NCI-H2227 (cell line): Measurements from ENCODE around the gene PDSS2.

ENCODE experiments used
- DNase-seq: peaks from one replicate; lab custom pipeline; 2025; ENCODE audit not compliant: unreplicated experiment; lab: John Stamatoyannopoulos, UW

PDSS2 gene

DNA sequence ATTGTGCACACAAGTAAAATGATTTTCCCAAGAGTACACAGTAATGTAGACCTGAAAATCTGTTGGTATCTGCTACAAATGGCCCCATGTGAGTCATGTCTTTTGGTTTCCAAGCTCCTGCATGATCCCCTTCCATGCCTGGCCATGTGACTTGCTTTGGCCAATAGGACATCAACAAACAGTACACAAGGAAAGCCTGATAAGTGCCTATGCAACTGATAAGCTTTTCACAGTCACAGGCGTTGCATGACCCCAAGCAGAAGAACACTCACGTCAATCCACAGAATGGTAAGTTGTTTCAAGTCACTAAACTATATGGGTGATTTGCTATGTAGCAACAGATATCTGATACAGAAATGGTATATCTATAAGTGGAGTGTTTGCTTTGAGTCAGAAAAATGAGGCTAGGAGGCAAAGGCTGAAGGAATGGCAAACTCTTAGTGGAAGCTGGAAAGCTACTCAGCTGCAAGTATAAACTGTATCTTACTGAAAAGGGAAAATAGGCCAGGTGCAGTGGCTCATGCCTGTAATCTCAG lies 184.0 kb downstream of the PDSS2 start:
- no peak for DNase-seq

DNA sequence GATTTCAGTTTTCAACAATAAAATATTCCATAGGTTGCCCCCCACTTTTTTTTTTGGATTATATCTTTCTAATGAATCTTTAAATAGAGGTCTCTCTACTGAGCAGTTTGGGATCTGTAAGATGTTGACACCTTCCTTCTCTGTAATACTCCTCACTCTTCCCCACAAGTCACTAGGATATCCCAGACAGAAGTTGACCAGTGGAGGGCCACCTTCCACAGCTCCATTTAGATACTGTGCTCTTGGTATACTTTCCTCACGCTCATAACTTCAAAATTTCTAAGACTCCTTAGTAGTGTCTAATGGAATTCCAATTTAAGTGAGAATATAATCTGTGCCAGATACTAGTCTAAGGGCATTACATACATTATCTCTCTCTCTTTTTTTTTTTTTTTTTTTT lies 185.1 kb downstream of the PDSS2 start:
- no peak for DNase-seq

DNA sequence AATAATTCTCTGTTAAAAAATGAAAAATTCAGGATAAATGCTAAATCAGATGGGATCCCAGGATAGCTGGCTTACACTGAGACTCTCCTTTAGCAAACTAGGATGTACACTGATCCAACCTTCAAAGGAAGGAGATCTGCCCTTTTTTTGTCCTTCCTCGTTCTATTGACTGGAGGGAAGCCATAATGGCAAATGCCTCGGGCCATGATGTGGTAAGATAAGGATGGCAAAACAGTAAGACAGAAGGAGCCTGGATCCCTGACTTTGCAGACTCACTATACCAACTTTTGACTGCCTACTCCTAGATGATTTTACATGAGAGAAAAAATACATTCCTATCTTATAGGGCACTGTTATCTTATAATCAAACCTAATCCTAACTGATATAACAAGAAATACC lies 187.1 kb downstream of the PDSS2 start:
- DNase-seq: no peak

DNA sequence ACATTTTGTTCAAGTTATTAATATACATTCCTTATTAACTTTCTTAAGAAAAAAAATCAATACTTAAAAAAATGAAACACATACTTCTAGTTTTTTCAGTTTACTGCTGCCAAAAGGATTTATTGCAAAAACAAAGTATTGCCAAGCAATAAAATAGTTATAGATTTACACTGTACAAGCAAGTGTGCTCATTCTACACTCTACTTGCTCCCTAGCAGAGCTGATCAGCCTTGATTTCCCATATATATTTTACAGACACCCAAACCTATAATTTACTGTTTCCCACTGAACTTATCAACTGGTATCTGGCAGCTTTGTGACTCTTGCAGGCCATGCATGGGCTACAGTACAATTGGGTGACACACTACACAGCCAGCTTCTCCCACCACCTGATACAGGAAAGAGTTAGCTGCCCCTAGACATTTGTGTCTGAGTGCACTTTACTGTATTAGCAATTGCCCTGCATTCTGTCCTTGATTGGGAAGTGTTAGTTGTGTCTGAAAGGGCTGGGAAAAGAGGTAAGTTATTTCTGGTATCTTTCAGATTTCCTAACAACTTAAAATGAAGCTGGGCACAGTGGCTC lies 188.1 kb downstream of the PDSS2 start:
- DNase-seq: no peak

DNA sequence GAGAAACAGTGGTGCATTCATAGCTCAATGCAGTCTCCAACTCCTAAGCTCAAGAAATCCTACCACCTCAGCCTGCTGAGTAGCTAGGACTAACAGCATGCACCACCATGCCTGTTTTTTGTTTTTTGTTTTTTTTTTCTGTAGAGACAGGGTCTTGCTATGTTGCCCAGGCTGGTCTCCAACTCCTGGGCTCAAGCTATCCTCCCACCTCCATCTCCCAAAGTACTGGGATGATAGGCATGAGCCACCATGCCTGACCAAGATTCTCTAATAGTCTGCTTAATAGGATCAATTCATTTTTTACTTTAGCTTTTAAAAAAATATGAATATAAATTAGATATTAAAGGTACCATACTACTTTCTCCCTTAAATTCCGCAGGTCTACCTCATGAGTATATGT lies 191.7 kb downstream of the PDSS2 start:
- DNase-seq: no peak

DNA sequence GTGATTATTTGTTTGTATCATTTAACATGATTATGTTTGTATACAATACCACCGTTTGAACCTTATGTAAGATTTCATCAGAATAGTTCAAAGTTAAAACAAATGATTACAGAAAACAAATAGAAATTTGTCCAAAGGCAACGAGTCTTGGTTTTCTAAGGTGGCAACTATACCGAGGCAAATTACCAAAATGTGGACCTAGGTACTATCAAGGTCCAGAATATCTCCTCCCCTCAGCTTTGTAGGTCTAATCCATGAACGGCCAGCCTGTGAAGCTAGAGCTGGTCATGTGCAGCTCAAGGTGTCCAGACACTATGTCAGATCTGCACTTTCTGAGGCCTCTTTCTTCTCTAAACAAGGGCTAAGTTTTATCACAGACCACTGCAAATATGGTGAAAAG lies 192.4 kb downstream of the PDSS2 start:
- DNase-seq: no peak

DNA sequence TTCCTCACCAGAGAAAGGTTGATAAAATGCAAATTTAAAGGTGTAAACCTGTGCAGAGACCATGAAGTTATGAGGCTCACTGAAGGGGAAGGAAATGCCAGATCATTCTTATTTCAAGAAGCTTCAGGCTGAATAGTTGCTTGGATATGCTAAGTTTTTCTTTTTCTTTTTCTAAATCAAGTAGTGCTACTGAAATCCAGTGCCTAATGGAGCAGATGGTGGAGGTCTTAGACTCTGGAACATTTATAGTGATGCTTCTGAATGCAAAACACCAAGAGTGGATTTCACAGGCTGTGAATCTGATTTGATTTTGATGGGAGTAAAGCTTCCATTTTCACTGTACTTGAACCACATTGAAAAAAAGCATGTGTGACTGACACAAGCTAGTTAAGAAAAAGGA lies 192.8 kb downstream of the PDSS2 start:
- no peak for DNase-seq

DNA sequence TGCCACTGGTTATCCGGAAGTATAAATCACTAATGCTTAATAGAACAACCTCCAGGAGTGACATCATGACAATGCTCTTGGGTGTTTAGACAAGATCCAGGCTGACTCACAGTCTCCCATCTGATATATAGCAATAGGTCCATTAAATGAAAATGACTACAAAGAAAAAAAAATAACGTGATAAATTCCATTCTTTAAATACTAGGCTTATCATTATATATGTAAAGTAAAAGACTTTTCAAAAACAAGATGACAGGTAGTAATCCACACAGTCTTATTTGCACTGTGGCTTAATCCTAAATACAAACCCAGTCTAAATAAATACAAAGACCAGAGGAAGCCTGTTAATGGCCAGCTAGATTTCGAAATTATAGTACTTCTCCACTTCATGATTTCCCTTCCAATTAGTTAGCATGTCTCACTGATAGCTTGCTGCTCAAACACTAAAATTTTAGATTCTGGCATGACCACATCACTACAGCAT lies 195.0 kb downstream of the PDSS2 start:
- DNase-seq: no peak

DNA sequence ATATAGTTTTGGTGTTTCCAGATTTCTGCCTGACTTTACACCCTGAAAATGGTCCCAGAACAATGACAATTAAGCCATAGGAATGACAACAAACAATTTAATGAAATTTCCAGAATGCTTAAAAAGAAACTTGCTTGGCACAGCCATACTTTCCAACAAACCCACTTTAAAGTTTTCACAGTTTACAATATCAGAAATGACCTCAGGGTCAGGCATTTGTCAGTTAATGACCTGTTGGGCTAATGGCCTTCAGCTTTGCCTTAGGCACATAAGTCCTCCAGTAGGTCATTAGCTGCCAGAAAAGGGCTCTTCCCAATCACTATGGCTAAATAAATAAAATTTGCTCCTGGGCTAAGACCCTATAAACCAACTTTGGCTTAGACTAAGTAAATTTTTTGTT lies 199.4 kb downstream of the PDSS2 start:
- DNase-seq: no peak

DNA sequence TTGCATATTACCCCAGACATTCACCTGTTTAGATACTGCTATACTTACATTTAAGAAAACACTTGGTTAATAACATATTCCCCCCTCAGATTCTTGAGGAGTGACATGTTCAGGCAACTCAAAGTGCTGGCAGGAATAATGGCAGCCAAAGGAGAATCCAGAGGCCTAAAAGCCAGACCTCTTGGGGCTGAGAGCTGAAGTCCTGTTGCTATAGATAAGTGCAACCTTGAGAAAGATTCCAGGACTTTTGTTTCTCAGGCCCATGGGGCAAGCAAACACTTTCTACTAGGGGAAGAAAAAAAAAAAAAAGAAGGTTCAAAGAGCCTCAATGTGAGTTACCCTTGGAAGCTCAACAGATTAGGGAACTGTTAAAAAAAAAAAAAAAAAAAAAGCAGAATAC lies 211.2 kb downstream of the PDSS2 start:
- no peak for DNase-seq

DNA sequence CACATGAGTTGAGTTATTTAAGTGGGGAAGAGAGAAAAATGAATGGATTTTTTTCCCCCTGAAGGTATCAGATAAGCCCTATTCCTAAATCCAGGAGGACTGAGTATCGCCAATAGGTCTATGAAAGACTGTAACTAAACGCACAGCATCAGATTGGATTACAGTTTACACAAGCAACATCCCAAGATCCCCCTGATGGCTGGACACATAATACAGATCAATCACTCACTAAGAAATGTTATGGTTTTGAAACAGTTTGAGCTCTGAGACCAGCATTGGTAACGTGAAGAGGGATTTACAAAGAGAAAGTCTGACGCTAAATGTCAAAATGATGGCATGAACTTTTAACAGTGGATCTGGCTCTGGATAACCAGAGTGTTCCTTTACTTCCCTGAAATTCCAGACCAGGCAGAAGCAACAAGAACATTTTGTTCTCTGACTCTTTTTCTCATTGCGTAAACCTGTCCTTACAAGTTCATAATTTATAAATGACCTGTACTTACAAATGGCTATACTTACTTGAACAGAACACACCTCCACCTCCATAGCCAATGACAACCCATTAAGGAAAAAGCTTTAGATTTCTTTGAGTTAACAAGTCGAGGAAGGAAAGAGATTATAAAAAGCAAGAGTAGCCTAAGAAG lies 212.3 kb downstream of the PDSS2 start:
- DNase-seq: no peak

DNA sequence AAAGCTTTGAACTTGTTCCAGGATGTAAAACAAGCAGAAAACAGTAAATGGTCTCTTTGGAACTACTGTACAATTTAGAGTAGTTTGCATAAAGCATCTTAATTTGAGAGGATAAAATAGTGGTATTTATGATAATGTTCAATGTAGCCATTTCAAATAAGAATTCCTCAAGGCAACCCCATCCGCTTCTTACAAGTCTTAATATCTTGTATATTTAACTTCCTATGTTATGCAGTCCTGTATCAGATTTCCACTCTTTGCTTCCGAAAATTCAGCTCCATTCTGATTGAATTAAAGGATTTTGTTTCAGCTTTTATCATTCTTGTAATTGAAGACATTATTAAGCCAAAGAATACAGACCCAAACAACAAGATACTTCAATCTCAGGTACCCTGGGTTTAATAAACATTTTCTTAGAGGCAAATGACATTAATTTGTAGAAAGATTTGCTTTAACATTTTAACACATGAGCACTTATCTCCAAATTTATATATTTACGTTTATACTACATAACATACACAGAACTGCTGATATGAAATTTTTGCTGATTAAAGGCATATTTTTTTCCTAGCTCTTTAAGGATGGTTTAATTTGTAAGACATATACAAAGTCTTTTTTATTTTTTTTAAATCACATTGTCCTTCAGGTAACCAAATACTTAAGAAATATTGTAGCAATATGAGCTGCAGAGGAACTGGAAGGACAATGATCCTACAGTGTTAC lies 213.0 kb downstream of the PDSS2 start:
- DNase-seq: no peak

DNA sequence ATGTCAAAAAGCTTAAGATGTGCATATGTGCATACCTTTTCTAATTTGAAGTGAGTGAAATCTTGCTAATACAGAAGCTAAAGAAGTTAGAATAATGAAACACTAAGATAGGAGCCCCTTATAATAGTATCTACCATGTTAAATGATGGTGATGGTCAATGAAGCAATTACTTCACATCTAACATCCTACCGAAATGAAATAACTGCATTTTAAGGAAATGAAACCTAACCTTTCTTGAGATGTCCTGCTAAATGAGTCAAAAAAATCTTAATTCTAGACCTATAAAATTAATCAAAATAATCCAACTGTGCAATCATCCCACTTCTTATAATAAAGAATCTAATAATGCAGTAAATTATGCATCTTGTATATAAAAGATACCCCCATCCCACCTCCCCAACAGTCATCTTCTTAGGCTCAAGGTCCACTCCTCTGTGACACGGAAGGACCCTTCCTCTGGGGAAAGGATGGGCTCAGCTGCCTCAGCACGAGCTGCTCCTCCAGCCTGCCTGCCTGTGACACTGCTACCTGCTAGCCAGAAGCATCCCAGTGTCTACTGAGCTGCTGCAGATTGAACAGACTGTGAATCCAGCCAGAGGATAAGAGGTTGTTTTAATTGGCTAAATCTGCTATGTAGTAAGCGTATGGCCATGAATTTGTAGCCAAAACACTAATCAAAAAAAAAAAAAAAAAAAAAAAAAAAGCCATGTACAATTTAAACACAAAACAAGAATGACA lies 214.5 kb downstream of the PDSS2 start:
- no peak for DNase-seq

DNA sequence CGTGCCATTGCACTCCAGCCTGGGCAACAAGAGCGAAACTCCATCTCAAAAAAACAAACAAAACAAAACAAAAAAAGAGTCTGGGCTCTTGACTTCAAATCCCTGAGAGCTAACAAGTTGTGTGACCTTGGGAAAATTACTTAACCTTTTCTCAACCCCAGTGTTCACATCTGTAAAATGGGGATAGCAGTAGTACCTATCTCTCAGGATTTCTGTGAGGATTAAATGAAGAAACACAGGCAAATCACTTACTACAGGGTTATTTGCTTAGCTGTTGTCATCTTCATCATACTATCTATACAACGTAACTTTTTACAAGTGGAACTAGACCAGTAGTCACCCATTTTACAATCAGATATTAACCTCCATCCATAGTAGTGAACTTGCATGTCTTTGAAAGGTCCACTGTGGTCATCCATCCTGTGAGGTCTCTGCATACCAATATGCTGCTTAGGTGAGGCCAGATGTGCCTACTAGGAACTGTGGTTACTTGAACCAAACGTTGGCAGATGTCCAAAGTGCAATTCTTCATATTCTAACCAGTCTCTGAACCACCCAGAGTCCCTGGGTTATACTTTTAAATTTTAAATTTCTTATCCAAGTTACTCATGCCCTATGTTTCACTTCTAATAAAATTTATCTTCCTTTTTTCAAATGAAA lies 215.2 kb downstream of the PDSS2 start:
- DNase-seq: no peak

DNA sequence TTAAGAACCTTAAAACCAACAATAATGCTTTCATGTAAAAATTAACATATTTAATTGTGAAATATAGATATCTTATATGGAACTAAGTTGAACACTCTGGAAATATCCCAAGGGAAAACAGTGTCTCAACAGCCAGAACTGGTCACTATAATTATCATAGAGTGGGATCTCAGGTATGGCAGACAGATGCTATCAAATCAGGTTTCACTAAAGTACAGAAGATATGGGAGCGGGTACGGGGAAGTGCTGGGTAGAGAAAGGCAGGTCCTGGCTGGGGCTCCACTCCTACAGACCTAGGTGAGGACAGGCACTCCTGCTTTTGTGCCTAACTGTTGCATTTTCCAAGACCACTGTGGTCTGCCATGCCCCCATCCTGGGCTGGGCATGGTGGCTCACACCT lies 215.9 kb downstream of the PDSS2 start:
- DNase-seq: no peak

DNA sequence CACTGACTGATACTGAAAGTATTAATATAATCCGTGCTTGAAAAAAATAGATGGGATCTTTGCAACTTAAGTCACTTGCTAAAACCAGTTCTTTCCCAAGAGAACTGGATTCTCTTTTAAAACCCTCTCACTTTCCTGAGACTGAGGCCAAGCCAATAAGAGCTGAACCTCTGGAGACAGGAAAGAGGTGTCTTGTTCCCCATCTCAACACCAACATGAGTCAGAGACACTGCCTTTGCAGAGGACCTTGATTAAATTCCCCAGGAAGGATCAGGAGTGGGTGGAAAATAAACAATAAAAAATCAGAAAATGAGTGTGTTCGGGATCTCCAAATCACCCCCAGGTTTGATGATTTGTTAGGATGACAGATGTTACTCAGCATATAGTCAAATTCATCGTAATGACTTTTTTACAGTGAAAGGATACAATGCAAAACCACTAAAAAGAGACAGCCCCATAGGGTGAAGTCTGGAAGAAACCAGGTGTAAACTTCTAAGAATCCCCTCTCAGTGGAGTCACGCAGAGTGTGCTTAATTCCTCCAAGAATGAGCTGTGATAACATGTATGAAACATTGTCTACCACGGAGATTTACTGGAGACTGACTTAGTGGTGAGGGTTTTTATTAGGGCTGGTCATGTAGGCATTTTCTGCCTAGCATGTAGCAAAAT lies 221.2 kb downstream of the PDSS2 start:
- DNase-seq: no peak

DNA sequence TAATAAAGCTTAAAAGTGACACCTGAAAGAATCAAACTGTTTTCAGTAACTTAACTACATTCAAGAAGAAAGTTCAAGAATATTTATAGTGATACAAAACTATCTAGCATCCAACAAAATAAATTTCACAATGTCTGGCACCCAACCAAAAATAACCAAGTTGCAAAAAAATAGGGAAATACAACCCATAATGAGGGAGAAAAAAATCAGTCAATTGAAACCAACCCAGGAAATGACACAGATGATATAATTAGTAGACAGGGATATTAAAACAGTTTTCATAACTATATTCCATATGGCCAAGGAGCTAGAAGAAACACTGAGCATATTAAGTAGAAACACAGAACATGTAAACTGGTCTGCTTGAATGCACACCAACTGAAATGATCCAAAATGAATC lies 223.9 kb downstream of the PDSS2 start:
- no peak for DNase-seq

DNA sequence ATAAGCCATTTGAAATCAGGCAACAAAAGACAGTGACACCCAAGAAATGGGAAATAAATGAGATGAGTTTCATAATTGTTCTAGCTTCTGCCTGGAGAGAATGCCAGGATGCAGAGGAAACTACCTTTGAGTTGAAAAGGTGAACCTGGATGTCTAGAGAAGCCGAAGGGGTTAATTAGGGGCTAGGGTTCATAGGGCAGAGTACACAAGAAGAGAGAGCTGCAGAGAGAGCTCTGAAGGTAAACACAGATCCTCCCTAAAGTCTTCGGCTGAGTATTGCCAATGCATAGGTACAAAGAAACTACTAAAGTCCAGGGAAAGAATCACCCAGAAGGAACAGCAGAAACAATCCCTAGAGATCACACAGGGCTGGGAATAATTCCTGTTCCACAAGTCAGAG lies 224.4 kb downstream of the PDSS2 start:
- no peak for DNase-seq

DNA sequence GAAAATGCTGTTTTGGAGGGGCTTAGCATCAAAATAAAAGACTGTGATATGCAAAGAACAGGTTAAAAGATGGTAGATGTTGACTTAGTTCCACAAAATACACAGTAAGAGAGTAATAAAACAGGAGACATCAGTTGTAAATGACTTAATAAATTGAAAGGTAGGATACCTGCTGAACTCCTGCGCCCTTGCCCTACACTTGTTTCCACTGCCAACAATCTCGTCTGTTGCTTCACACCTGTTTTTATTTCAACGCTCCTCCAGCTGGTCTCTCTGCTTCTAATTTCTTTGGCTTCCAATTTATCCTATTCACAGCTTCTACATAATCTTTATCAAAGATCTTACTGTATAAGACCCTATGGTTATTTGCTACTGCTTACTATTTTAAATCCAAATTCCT lies 228.1 kb downstream of the PDSS2 start:
- no peak for DNase-seq

DNA sequence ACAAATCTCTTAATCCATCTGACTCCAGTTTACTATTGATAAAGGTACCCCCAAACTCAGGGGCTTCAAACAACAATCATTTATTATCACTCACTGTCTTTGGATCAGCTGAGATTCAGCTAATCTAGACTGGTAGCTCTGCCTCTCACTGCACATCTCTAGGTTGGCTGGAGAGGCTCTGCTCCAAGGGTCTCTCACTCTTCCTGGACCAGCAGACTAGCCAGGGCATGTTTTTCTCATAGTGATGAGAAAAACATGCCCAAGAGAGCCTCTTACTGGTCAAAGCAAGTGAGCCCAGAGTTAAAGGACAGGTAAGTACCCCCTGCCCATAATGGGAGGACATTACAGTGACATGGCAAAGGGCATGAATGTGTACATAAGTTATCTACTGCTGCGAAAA lies 228.9 kb downstream of the PDSS2 start:
- DNase-seq: no peak

DNA sequence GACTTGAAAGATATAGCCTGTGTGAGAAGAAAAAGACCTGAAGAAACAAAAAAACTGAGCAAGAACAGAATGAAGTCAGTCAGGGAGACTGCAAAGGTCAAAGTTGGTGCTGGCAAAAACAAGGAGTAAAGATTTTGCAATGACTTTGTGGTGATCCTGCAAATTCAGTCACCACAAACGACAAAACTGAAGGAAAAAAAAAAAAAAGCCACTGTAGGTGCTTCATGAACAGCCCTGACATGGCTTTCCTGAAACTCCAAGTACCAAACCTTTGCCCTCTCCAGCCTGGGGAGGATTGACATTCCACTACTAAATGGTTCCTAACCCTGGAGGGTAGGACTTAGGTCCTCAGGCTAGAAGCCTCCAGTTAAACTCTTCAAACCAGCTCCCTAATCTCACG lies 229.3 kb downstream of the PDSS2 start:
- DNase-seq: no peak
